ENCODE results near the gene ZNF496. TPM values are rescaled to one million over a fixed set of nuclear protein-coding genes. Genes with fewer than 3 reads are reported as not detected.
"Not testable (repeated sequence)": the region's sequence is repeated elsewhere in the genome, so short reads cannot be mapped to it uniquely, and the experiment has no call there.

Gene ZNF496
- total RNA-seq, 1 experiment from 2014 or later, result 37.6 TPM

- POLR2A ChIA-PET (ENCODE audit: unreplicated experiment), result no interaction called here
- Histone ChIP-seq H3K27ac (no peak overlapping the region), H3K4me2 (no peak overlapping the region), H2AFZ (no peak overlapping the region), H3K9me2 (ENCODE audit: insufficient read depth) (no peaks in the 10 kb centered on the region), H3K27me3 (ENCODE audit: insufficient read depth, low read depth) (no peaks in the 10 kb centered on the region), H3K36me3 (ENCODE audit: low read depth) (no peaks in the 10 kb centered on the region), H3K9me3 (ENCODE audit: insufficient read depth, low read depth) (no peaks in the 10 kb centered on the region), H3K4me1 (replicated peaks; ENCODE audit: insufficient read depth) (no peaks in the 10 kb centered on the region), H3F3A (ENCODE audit: insufficient read depth, low read depth) (no peaks in the 10 kb centered on the region), H3K4me3 (no peak overlapping the region), H4K20me1 (ENCODE audit: insufficient read depth) (no peaks in the 10 kb centered on the region), H3K79me2 (ENCODE audit: low read depth) (no peaks in the 10 kb centered on the region)
- no TSS peak for BruUV-seq (replicated peaks)
- TF ChIP-seq CTCF (conservative IDR thresholded peaks at IDR 0.05), result no peak
- no peak for TF ChIP-seq EZH2 (IDR thresholded peaks at IDR 0.05; ENCODE audit: low read depth)
- CTCF ChIA-PET, result no interaction called here
- DNase-seq, result no peak
- intact Hi-C loops (cut with micrococcal nuclease; ENCODE audit: unreplicated experiment), result no loop called here
Measured at GRCh38 chr1:247357781-247358211, 26.1 kb upstream of the ZNF496 start.

GRCh38 chr1:247357052-247357780 lies 25.5 kb upstream of the ZNF496 start:
- Histone ChIP-seq H3K36me3 (ENCODE audit: low read depth) (no peaks in the 10 kb centered on the region), H3K27ac (no peak overlapping the region), H3K4me2 (no peak overlapping the region), H4K20me1 (ENCODE audit: insufficient read depth) (no peaks in the 10 kb centered on the region), H3K79me2 (ENCODE audit: low read depth) (no peaks in the 10 kb centered on the region), H3K4me1 (replicated peaks; ENCODE audit: insufficient read depth) (no peaks in the 10 kb centered on the region), H3F3A (ENCODE audit: insufficient read depth, low read depth) (no peaks in the 10 kb centered on the region), H3K9me2 (ENCODE audit: insufficient read depth) (no peaks in the 10 kb centered on the region), H3K4me3 (no peak overlapping the region), H2AFZ (no peak overlapping the region), H3K9me3 (ENCODE audit: insufficient read depth, low read depth) (no peaks in the 10 kb centered on the region), H3K27me3 (ENCODE audit: insufficient read depth, low read depth) (no peaks in the 10 kb centered on the region)
- BruUV-seq (replicated peaks), result no TSS peak
- ChIA-PET CTCF (no interaction called here), POLR2A (ENCODE audit: unreplicated experiment) (no interaction called here)
- intact Hi-C loops (cut with micrococcal nuclease; ENCODE audit: unreplicated experiment), result no loop called here
- no peak for DNase-seq
- no peak for TF ChIP-seq CTCF (conservative IDR thresholded peaks at IDR 0.05)
- TF ChIP-seq EZH2 (IDR thresholded peaks at IDR 0.05; ENCODE audit: low read depth), result no peak

GRCh38 chr1:247355160-247355559 lies 23.5 kb upstream of the ZNF496 start:
- H3K27ac ChIP-seq; DNase-seq; POLR2A ChIA-PET (ENCODE audit: unreplicated experiment); H3K27me3 ChIP-seq (ENCODE audit: insufficient read depth, low read depth); H4K20me1 ChIP-seq (ENCODE audit: insufficient read depth); BruUV-seq (replicated peaks); H3K9me3 ChIP-seq (ENCODE audit: insufficient read depth, low read depth); CTCF ChIA-PET; H3K4me1 ChIP-seq (replicated peaks; ENCODE audit: insufficient read depth); H2AFZ ChIP-seq; H3F3A ChIP-seq (ENCODE audit: insufficient read depth, low read depth); H3K4me3 ChIP-seq; H3K9me2 ChIP-seq (ENCODE audit: insufficient read depth); H3K79me2 ChIP-seq (ENCODE audit: low read depth); H3K4me2 ChIP-seq; intact Hi-C loops (cut with micrococcal nuclease; ENCODE audit: unreplicated experiment); H3K36me3 ChIP-seq (ENCODE audit: low read depth): not testable (repeated sequence)

- ChIA-PET CTCF (no interaction called here), POLR2A (ENCODE audit: unreplicated experiment) (no interaction called here)
- H3K27ac ChIP-seq, result no peak overlapping the region
- intact Hi-C loops (cut with micrococcal nuclease; ENCODE audit: unreplicated experiment), result no loop called here
- H3F3A ChIP-seq (ENCODE audit: insufficient read depth, low read depth), result no peaks in the 10 kb centered on the region
- no peak for TF ChIP-seq EZH2 (IDR thresholded peaks at IDR 0.05; ENCODE audit: low read depth)
- TF ChIP-seq CTCF (conservative IDR thresholded peaks at IDR 0.05), result no peak
- no peak overlapping the region for H3K4me3 ChIP-seq
- no peaks in the 10 kb centered on the region for H3K27me3 ChIP-seq (ENCODE audit: insufficient read depth, low read depth)
- H3K4me1 ChIP-seq (replicated peaks; ENCODE audit: insufficient read depth), result no peaks in the 10 kb centered on the region
- H3K36me3 ChIP-seq (ENCODE audit: low read depth), result no peaks in the 10 kb centered on the region
- H3K9me2 ChIP-seq (ENCODE audit: insufficient read depth), result no peaks in the 10 kb centered on the region
- DNase-seq, result no peak
- no peaks in the 10 kb centered on the region for H3K9me3 ChIP-seq (ENCODE audit: insufficient read depth, low read depth)
- no peak overlapping the region for H2AFZ ChIP-seq
- no TSS peak for BruUV-seq (replicated peaks)
- no peak overlapping the region for H3K4me2 ChIP-seq
- no peaks in the 10 kb centered on the region for H3K79me2 ChIP-seq (ENCODE audit: low read depth)
- no peaks in the 10 kb centered on the region for H4K20me1 ChIP-seq (ENCODE audit: insufficient read depth)
Measured at GRCh38 chr1:247352175-247352574, 20.5 kb upstream of the ZNF496 start.
